Stimulated activated CD8-positive, alpha-beta memory T cell treated with anti-CD3 and anti-CD28 coated beads, Interleukin-7, amount 100 ng/mL, for 24 hours (primary cell): ENCODE results near the gene SULT1A1.
"Not testable (repeated sequence)": the region's sequence is repeated elsewhere in the genome, so short reads cannot be mapped to it uniquely, and the experiment has no call there.

Experiments used
- DNase-seq: peaks from one replicate; pipeline ENCODE4 v3.0.0-alpha.2; 2020; ENCODE audit warnings: low read depth

SULT1A1 gene

DNA sequence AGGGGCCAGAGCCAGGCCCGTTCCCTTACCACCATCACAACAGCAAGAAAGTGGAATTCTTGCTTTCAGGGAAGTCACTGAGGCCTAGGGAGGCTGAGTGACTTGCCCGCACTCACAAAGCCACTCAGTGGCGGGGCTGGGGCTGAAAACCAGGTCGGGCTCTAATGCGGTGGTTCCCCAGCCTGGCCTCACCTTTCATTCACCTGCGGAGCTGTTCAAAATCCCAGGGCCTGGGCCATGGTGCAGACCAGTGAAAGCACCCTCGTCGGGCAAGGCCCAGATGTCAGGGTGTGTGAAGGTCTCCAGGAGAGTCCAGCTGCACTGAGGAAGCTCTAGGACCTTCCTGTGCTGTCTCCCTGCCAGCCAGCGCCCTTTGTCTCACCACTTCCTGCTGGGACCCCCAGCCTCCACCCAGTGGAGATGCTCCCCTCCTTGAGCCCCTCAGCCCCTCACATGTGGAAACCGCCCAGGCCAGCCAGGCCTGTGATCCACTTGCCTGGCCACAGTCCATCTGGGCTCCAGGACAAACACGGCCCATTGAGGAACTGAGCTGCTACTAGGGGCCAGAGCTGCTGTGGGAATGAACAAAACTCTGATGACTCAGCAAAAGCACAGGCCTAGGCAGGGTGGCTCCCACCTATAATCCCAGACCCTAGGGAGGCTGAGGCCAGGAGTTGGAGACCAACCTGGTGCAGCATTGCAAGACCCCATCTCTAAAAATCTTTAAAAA is 812 bp downstream of the SULT1A1 start:
- DNase-seq, result not testable (repeated sequence)

DNA sequence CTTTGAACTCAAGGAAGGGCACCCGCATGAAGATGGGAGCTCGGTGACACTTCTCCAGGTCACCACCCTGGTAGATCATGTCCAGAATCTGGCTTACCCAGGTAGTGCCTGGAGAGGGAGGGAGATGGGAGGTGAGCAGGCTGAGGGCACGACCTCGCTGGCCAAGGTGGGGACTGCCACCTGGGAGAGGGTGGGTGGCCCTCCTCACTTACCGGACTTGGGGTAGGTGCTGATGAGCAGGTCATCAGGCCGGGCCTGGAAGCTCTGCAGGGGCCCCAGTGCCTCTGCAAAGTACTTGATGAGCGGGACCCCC is 1.4 kb downstream of the SULT1A1 start:
- DNase-seq, result not testable (repeated sequence)

DNA sequence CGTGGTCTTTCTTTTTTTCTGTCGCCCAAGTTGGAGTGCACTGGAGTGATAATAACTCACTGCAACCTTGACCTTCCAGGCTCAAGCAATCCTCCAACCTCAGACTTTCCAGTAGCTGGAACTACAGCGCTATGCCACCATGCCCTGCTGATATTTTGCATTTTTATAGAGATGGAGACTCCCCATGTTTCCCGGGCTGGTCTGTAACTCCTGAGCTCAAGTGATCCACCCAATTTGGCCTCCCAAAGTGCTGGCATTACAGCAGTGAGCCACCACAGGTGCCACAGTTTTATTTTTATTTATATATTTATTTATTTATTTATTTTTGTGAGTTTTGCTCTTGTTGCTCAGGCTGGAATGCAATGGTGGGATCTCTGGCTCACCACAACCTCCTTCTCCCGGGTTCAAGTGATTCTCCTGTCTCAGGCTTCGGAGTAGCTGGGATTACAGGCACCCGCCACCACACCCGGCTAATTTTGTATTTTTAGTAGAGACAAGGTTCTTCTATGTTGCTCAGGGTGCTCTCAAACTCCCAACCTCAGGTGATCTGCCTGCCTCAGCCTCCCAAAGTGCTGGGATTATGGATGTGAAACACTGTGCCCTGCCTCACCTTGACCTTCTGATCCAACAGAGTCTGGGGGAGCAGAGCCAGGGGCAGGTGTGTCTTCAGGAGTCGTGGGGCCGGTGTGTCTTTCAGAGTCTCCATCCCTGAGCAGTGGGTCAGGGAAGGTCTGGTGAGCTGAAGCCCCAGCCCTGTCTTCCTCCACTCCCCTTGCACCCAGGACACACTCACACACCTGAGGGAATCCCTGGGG is 2.0 kb downstream of the SULT1A1 start:
- DNase-seq, result not testable (repeated sequence)

- no peak for DNase-seq
Measured at GRCh38 chr16:28607116-28607623, 2.7 kb downstream of the SULT1A1 start.

DNA sequence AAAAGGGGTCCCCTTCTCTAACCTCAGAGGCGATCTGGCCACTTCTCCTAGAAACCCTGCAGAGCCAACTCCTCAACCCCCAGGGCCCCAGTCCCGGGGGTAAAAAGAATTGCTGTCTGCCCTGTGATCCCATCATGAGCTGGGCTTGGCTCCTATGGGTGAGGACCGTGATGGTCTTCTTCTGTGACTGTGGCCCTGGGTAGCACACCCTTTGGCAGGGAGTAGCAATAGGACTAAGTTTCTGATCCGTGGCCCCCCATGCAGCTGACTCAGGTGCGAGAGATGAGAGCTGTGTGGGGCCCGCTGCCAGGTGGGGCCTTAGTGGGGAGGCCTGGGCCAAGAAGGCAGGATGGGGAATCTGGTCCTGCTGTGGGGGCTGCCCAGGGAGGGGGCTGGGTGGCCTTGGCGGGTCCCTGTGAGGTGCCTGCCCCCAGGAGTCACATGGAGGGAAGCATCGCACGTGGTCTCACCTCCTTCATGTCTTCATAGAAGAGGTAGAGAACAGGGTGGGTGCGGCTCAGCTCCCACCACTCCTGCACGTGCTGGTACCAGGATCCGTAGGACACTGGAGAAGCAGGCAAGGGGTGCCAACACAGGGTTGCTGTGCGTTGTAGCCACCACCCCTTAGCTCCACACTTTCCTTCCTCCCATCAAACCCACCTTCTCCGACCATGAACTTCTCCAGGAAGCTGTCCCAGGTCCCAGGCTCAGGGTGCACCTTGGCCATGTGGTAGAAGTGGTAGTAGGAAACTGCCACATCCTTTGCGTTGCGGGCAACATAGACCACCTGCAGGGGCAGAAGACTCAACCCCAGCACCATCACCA is 3.3 kb downstream of the SULT1A1 start:
- no peak for DNase-seq

DNA sequence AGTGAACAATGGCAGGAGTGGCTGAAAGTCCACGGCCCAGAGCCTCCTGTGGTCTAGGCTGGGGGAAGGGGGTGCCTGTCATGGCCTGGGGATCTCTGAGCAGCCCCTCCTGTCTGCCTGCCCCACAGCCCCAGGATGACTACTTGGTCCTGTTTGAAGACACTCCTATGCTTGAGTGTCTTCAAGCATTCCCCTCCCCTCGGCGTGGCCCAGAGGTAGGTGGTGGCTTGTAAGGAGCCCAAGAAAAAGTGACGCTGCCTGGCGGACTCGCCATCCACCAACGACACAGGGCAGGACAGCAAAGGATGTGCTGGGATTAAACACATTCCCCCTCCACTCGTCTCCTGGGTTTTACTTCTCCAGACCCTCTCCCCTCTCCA is 5.7 kb downstream of the SULT1A1 start:
- no peak for DNase-seq

- DNase-seq, result no peak
Measured at GRCh38 chr16:28603381-28604185, 6.3 kb downstream of the SULT1A1 start.

DNA sequence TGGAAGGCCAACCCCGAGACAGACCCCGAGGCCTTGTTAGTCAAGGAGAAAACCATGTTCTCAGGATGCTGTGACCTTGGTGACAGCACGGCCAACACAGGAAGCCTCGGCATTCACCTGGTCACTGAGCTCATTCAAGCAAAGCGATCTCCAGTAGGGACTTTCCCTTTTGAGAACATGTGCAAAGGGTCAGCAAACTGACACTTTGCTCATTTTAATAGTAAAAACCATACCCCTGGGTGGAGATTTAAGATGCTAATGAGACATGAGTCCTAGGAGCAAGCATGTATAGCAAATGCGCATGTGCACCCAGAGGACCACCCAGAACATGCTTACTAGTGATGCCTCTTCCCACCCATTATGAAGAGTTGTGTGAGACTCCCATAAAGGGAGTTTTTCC is 7.3 kb downstream of the SULT1A1 start:
- no peak for DNase-seq

DNA sequence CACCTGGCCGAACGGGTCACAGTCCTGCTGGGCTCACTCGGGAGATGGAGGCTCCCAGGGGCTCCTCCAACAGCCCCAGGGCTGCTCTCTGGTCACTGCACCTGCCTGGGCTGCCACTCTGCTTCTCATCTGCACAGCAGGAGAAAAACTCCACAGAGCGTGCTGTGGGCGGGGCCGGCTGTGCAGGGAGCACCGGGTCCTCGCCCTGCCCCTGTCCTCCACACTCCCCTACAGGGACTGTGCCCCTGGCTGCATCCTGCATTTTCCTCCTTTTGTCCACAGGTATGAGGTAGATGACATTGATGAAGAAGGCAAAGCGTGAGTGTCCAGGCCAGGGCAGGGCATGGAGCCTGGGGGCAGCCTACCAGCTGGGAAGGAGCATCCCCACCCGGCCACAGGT is 7.8 kb downstream of the SULT1A1 start:
- not testable (repeated sequence) for DNase-seq

DNA sequence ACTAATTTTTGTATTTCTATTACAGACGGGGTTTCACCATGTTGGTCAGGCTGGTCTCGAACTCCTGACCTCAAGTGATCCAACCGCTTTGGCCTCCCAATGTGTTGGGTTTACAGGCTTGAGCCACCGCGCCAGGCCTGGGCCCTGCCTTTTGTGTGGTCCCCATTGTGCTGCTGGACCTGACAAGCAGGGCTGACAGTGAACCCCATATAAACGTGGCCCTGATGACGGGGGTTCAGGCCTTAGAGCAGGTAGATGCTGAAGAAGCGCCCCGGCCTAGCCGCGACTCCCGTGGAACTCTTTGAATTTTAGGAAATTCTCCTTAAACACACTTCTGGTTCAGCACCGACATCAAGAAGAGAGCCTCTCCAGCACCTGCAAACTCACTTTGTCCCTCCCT is 8.3 kb downstream of the SULT1A1 start:
- DNase-seq, result not testable (repeated sequence)

DNA sequence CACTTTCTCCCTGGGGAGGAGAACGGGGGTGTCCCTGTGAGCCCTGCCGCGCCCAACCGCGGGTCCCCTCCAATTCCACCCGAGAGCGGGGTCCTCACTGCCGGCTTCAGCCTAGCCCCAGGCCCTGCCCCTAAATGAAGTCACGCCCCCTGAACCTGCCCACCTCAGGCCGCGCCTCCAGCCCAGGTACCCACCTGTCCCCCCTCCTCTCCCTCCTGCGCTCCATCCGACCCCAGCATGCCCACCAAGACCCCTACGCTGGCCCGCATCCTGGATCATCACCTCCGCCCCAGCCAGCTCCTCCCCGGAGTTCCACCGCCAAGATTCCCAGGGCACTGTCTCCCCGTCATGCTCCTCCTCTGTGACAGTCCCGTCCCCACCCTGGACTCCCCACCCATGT is 8.9 kb downstream of the SULT1A1 start:
- DNase-seq, result not testable (repeated sequence)

GRCh38 chr16:28599377-28600285 is 10.2 kb downstream of the SULT1A1 start:
- not testable (repeated sequence) for DNase-seq

GRCh38 chr16:28597692-28598261 is 12.1 kb downstream of the SULT1A1 start:
- no peak for DNase-seq

DNA sequence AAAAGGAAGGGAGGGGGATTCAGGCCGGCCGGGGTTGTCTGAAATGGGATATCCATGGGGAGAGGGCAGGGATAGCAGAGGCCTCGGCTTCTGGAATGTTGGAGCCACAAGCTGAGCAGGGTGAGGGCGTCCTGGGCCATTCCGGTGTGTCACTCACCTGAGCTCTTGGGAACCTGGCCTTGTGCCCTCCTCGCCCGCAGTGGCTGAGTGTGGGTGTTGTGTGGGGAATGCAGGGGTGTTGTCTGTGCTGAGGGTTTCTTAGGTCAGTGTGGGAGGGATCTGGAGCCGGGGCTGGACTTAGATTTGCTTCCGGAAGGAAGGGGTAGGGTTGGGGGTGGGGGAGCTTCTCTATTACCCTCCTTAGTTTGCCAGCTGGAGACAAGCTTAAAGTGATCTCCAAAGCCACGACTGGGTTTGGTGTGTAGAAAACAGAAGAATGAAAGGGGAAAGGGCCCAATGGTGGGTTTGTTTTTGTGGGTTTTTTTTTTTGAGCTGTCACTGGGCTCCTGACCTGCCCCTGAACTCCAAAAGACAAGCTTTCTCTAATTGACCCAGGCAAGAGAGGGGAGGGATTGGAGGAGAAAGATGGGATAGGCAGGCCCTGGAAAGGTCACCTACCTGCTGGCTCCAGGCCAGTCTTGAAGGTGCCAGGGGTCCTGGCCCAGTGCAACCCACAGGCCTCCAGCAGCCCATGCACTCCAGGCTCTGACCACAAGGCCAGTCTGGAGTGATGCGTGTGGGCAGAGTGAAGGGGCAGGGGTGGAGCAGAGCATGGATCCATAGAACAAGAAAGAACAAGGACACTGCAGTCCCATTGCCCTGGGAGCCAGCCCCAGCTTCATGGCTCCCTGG is 12.8 kb downstream of the SULT1A1 start, which contains the start of gene SULT1A2:
Gene SULT1A2 (minus strand): TSS at position 211 of the 852 bp plus-strand sequence. CDS start 1,120 bp downstream, outside the sequence.
- no peak for DNase-seq

GRCh38 chr16:28596115-28596630 is 13.7 kb downstream of the SULT1A1 start:
- DNase-seq, result no peak

DNA sequence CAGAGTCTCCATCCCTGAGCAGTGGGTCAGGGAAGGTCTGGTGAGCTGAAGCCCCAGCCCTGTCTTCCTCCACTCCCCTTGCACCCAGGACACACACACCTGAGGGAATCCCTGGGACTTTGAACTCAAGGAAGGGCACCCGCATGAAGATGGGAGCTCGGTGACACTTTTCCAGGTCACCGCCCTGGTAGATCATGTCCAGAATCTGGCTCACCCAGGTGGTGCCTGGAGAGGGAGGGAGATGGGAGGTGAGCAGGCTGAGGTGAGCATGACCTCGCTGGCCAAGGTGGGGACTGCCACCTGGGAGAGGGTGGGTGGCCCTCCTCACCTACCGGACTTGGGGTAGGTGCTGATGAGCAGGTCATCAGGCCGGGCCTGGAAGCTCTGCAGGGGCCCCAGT is 14.4 kb downstream of the SULT1A1 start:
- not testable (repeated sequence) for DNase-seq

GRCh38 chr16:28592979-28593553 is 16.8 kb downstream of the SULT1A1 start:
- no peak for DNase-seq

DNA sequence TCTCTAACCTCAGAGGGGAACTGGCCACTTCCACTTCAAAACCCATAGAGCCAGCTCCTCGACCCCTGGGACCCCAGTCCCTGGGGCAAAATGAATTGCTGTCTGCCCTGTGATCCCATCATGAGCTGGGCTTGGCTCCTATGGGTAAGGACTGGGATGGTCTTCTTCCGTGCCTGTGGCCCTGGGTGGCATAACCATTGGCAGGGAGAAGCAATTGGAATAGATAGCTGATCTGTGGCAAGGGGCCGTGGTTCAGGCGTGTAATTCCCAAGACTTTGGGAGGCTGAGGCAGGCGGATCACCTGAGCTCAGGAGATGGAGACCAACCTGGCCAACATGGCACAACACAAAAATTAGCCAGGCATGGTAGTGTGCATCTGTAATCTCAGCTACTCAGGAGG is 17.3 kb downstream of the SULT1A1 start:
- DNase-seq, result no peak
